Spleen (tissue), 11 donors: ENCODE data around the gene CYTIP. TPM values are rescaled to one million over a fixed set of nuclear protein-coding genes. Genes with fewer than 3 reads are reported as not detected.

ENCODE experiments used
- DNase-seq: peaks from one replicate; pipeline ENCODE4 v3.0.0-alpha.2; 2020
- H3K27ac ChIP-seq, 8 donors: fragments of 200-600 bp; sonication (generic) in 7 of 8; 1 replicate in 4 of 8; 2 replicates in 4 of 8; pipeline versions ENCODE4 v1.5.0 to v1.8.0; 2016 to 2021; ENCODE audit warnings: inconsistent platforms in 4 of 8, mild to moderate bottlenecking in 4 of 8, moderate library complexity in 1 of 8
- H3K27me3 ChIP-seq, 7 donors: fragments of 200-600 bp; sonication (generic) in 6 of 7; replicated peaks in 1 of 7; 1 replicate in 4 of 7; 2 replicates in 3 of 7; pipeline versions ENCODE4 v1.5.0 to v1.8.0; 2016 to 2021; ENCODE audit warnings: inconsistent platforms in 3 of 7, mild to moderate bottlenecking in 1 of 7
- H3K36me3 ChIP-seq, 6 donors: fragments of 200-600 bp; sonication (generic) in 5 of 6; 1 replicate in 4 of 6; 2 replicates in 2 of 6; pipeline versions ENCODE4 v1.5.0 to v1.8.0; 2016 to 2021; ENCODE audit warnings: inconsistent platforms in 2 of 6
- H3K4me1 ChIP-seq, 6 donors: fragments of 200-600 bp; sonication (generic) in 5 of 6; 1 replicate in 3 of 6; 2 replicates in 3 of 6; pipeline versions ENCODE4 v1.5.0 to v1.8.0; 2016 to 2021; ENCODE audit warnings: inconsistent platforms in 3 of 6
- H3K4me3 ChIP-seq, 8 donors: fragments of 200-600 bp; sonication (generic) in 7 of 8; 1 replicate in 4 of 8; 2 replicates in 4 of 8; pipeline versions ENCODE4 v1.5.0 to v1.8.0; 2016 to 2021; ENCODE audit warnings: inconsistent platforms in 4 of 8, mild to moderate bottlenecking in 4 of 8, moderate library complexity in 2 of 8
- H3K9me3 ChIP-seq, 8 donors: fragments of 200-600 bp; sonication (generic) in 7 of 8; 1 replicate in 4 of 8; 2 replicates in 4 of 8; pipeline versions ENCODE4 v1.5.0 to v1.8.0; 2016 to 2021; ENCODE audit warnings: inconsistent platforms in 4 of 8
- POLR2A ChIP-seq, 3 donors: fragments of 450-650 bp; IDR thresholded peaks; one replicate each; pipeline ENCODE4 v1.5.1; 2017; ENCODE audit warnings: antibody characterized with exemption in 3 of 3, mild to moderate bottlenecking in 1 of 3
- POLR2AphosphoS5 ChIP-seq, 3 donors: sonication (generic); formaldehyde crosslinking; IDR thresholded peaks; one replicate each; pipeline ENCODE4 v1.5.1; 2017; ENCODE audit warnings: antibody characterized with exemption in 3 of 3
- WGBS, 5 donors: extraction: QIAGEN DNeasy Blood & Tissue Kit in 3 of 5; methylation state at CpG; one replicate each; pipeline versions ENCODE4 v1.1.5 to v1.1.7; 2013 to 2018; 5-methylcytosine and 5-hydroxymethylcytosine counted together
- intact Hi-C: fragments of 100-400 bp; cut with DNase I; formaldehyde crosslinking; loops from one replicate; pipeline ENCODE4 v1.15.0; 2023; ENCODE audit warnings: low total_unique reads
- polyA plus RNA-seq, 3 donors: library from polyadenylated mRNA; stranded (reverse); fragments of 200-250 nt; gene quantifications; one replicate each; pipeline ENCODE4 v1.2.1, GENCODE V29; 2013
- total RNA-seq, 7 donors: library from RNA; depleted of rRNA in 3 of 7; stranded (reverse); fragments of >200 nt in 3 of 7; fragmentation: NEBNext Ultra II Directional in 4 of 7; extraction: Animal tissue kit (Norgen Biotek cat#: 25700) in 4 of 7; gene quantifications; one replicate each; pipeline versions ENCODE4 v1.1.0 to v1.2.1, GENCODE V29; 2016 to 2021
- TF ChIP-seq, protein P1 (sequence below), 11 experiments: fragments of 200-600 bp in 7 of 11; fragments of 450-650 bp in 4 of 11; sonication (generic) in 4 of 11; IDR thresholded peaks in 8 of 11; conservative IDR thresholded peaks in 3 of 11; 1 replicate in 7 of 11; 2 replicates in 4 of 11; pipeline versions ENCODE4 v1.4.0 to v1.8.0; 2016 to 2021; ENCODE audit warnings: antibody characterized with exemption in 11 of 11, inconsistent platforms in 4 of 11, mild to moderate bottlenecking in 1 of 11
- donor health status: healthy with polysubstance abuse.
- donor health status: DM: no; HTN: no; CAD: no; lungs with moderate emphysema.
- donor health status: DM: no; HTN: no; CAD: no.
- donor health status: Bipolar disorder and iron deficiency.
- donor health status: healthy.
- donor health status: DM: no; HTN: no; CAD: no.
- donor health status: DM: yes; HTN: yes; CAD: no.

The CYTIP gene
- total and polyA plus RNA-seq, 10 donors: 27.3 to 135 (median 101) TPM

GRCh38 chr2:157421331-157421944 is 22.5 kb downstream of the CYTIP start:
- intact Hi-C loops: no loop called here
- peaks cover 4 to 92% (median 24%) of the 10 kb centered on the region in 6 donors for H3K36me3 ChIP-seq
- H3K9me3 ChIP-seq: peaks cover 0 to 15% (median 13%) of the 10 kb centered on the region in 8 donors
- H3K27ac ChIP-seq: peak overlapping the region; percentile 64 to 94 (median 88)
- H3K27me3 ChIP-seq: no peaks in the 10 kb centered on the region
- peaks cover 37 to 81% (median 57%) of the 10 kb centered on the region in 6 donors for H3K4me1 ChIP-seq
- no peak for DNase-seq
- TF ChIP-seq POLR2A (IDR thresholded peaks at IDR 0.05) (no peak), POLR2AphosphoS5 (IDR thresholded peaks at IDR 0.05) (no peak)
- TF ChIP-seq, protein P1, sequence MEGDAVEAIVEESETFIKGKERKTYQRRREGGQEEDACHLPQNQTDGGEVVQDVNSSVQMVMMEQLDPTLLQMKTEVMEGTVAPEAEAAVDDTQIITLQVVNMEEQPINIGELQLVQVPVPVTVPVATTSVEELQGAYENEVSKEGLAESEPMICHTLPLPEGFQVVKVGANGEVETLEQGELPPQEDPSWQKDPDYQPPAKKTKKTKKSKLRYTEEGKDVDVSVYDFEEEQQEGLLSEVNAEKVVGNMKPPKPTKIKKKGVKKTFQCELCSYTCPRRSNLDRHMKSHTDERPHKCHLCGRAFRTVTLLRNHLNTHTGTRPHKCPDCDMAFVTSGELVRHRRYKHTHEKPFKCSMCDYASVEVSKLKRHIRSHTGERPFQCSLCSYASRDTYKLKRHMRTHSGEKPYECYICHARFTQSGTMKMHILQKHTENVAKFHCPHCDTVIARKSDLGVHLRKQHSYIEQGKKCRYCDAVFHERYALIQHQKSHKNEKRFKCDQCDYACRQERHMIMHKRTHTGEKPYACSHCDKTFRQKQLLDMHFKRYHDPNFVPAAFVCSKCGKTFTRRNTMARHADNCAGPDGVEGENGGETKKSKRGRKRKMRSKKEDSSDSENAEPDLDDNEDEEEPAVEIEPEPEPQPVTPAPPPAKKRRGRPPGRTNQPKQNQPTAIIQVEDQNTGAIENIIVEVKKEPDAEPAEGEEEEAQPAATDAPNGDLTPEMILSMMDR (IDR thresholded peaks at IDR 0.05 in 8 of 11, conservative IDR thresholded peaks at IDR 0.05 in 3 of 11): no peak
- peak overlapping the region in 1 of 8 donors; percentile 54 for H3K4me3 ChIP-seq
- 50 to 65% (median 56%) methylated on average over 2 of the region's 2 CpGs for WGBS, 5 donors

DNA sequence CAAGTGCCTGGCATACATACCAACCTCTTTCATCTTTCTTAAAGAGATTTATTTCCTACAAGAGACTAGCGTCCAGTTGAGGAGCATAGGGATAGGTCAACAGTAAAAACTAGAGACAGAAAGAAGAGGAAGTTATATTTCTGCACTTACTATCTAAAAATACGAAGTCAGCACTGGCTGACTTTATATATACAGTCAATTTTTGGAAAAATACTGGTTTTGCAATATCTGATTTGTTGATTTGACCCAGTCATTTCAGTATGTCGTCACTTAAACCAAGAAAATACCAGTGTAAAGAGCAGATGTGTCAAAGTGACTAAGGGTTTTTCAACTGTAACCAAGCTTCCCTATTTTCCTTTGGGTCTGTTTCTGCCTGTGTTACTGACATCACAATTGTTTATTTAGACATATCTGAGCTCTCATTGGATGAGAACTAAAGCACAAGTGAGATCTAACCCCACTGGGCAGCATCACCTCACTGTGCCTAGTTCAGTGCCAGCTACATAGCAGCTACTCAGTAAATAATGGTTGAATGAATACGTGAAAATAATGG is 23.0 kb downstream of the CYTIP start:
- 28 to 42% (median 34%) methylated on average over 4 of the region's 4 CpGs for WGBS, 5 donors
- peaks cover 4 to 92% (median 20%) of the 10 kb centered on the region in 6 donors for H3K36me3 ChIP-seq
- H3K9me3 ChIP-seq: peaks cover 0 to 9% (median 7%) of the 10 kb centered on the region in 8 donors
- DNase-seq: peak; percentile 34
- peak overlapping the region; percentile 64 to 94 (median 88) for H3K27ac ChIP-seq
- H3K4me3 ChIP-seq: peak overlapping the region in 1 of 8 donors; percentile 54
- H3K4me1 ChIP-seq: peaks cover 37 to 86% (median 63%) of the 10 kb centered on the region in 6 donors
- TF ChIP-seq, protein P1 (IDR thresholded peaks at IDR 0.05 in 8 of 11, conservative IDR thresholded peaks at IDR 0.05 in 3 of 11): peak in 1 of 11 experiments; percentile 13
- TF ChIP-seq POLR2AphosphoS5 (IDR thresholded peaks at IDR 0.05) (peak in 2 of 3 donors; percentile 16 to 68), POLR2A (IDR thresholded peaks at IDR 0.05) (no peak)
- intact Hi-C loops: no loop called here
- no peaks in the 10 kb centered on the region for H3K27me3 ChIP-seq

DNA sequence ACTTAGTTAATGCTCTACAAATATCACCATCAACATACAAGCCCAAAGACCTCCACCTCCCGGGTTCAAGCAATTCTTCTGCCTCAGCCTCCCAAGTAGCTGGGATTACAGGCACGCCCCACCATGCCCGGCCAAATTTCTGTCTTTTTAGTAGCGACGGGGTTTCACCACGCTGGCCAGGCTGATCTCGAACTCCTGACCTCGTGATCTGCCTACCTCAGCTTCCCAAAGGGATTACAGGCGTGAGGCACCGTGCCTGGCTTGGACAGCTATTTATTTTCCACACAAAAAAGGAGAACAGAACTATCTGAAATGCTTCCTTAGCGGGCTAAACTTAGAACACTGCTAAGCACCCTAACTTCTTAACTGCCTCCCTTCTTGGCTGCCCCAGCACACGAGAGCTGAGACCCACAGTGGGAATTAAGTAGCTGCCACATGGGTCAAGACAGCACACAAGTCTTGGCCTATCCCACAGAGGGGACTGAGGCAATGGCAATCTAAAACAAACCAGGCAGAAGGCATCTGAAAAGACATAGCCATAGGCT is 24.8 kb downstream of the CYTIP start:
- TF ChIP-seq POLR2A (IDR thresholded peaks at IDR 0.05): no peak
- TF ChIP-seq POLR2AphosphoS5 (IDR thresholded peaks at IDR 0.05): peak; percentile 34 to 49 (median 38)
- intact Hi-C loops: no loop called here
- Histone ChIP-seq H3K4me1 (peaks cover 37 to 98% (median 80%) of the 10 kb centered on the region in 6 donors), H3K4me3 (peak overlapping the region in 1 of 8 donors; percentile 54), H3K27ac (peak overlapping the region; percentile 64 to 94 (median 88)), H3K36me3 (peaks cover 0 to 92% (median 18%) of the 10 kb centered on the region in 6 donors), H3K9me3 (no peaks in the 10 kb centered on the region), H3K27me3 (no peaks in the 10 kb centered on the region)
- peak; percentile 72 for DNase-seq
- 78 to 87% (median 86%) methylated on average over 12 of the region's 12 CpGs for WGBS, 5 donors

GRCh38 chr2:157418239-157418641 is 25.6 kb downstream of the CYTIP start:
- TF ChIP-seq POLR2AphosphoS5 (IDR thresholded peaks at IDR 0.05): peak in 2 of 3 donors; percentile 13 to 72
- TF ChIP-seq, protein P1 (IDR thresholded peaks at IDR 0.05 in 8 of 11, conservative IDR thresholded peaks at IDR 0.05 in 3 of 11): no peak
- TF ChIP-seq POLR2A (IDR thresholded peaks at IDR 0.05): no peak
- DNase-seq: no peak
- Histone ChIP-seq H3K27ac (peak overlapping the region; percentile 64 to 94 (median 88)), H3K36me3 (peaks cover 0 to 90% (median 17%) of the 10 kb centered on the region in 6 donors), H3K4me1 (peaks cover 41 to 98% (median 87%) of the 10 kb centered on the region in 6 donors), H3K4me3 (peak overlapping the region in 1 of 8 donors; percentile 54), H3K27me3 (no peaks in the 10 kb centered on the region), H3K9me3 (no peaks in the 10 kb centered on the region)
- WGBS, 5 donors: 29 to 49% (median 36%) methylated on average over 4 of the region's 4 CpGs
- intact Hi-C loops: no loop called here
